ENCODE results near the gene TOR3A. TPM values are rescaled to one million over a fixed set of nuclear protein-coding genes. Genes with fewer than 3 reads are reported as not detected.
A peak's percentile ranks its signal among the peaks of the same experiment; 100 is the strongest.

TOR3A gene
- total and polyA plus RNA-seq, 2 of the 13 experiments (the other 11 are each of a cell fraction or from before 2014, with no cell fraction given), result 14.7 to 28.4 TPM

- no TSS peak for BruUV-seq (replicated peaks)
- intact Hi-C loops (cut with micrococcal nuclease; ENCODE audit: unreplicated experiment), result no loop called here
- peak; percentile 55 for ATAC-seq
Observed at GRCh38 chr1:179038528-179039281, 43.2 kb upstream of the TOR3A start.

More at GRCh38 chr1:179038528-179039281, 43.2 kb upstream of the TOR3A start:
- no peak overlapping the region for H3K4me3 ChIP-seq (replicated peaks in 1 of 3; ENCODE audit: insufficient read depth in 1 of 3, low read depth in 2 of 3, low read length in 3 of 3)
- 62% methylated on average over 1 of the region's 1 CpG for WGBS (ENCODE audit: low lambda C conversion rate)
- DNase-seq (ENCODE audit: low spot score) (no peak), FAIRE-seq (peak; percentile 32)
- H2AFZ ChIP-seq (ENCODE audit: low read length), result no peak overlapping the region
- POLR2A ChIA-PET, result no interaction called here
- H3K4me1 ChIP-seq (ENCODE audit: insufficient read depth, low read length), result peaks cover 48% of the 10 kb centered on the region
- in situ Hi-C loops (cut with HindIII; ENCODE audit: extremely low pct_ligation_motif_present, low pct_unique_long_range_greater_than_20kb), result no loop called here
- H3K79me2 ChIP-seq (ENCODE audit: insufficient read depth, low read length), result peaks cover 53% of the 10 kb centered on the region
- TF ChIP-seq AGO2 (optimal IDR thresholded peaks at IDR 0.05; ENCODE audit: low read depth, low read length) (no peak), HOMEZ (CRISPR knock-in tag; IDR thresholded peaks at IDR 0.05; ENCODE audit: low read depth) (no peak), RBM22 (optimal IDR thresholded peaks at IDR 0.05; ENCODE audit: low read length) (no peak), ZNF543 (CRISPR knock-in tag; IDR thresholded peaks at IDR 0.05) (no peak), ZFP1 (CRISPR knock-in tag; IDR thresholded peaks at IDR 0.05) (no peak), TSC22D2 (CRISPR knock-in tag; IDR thresholded peaks at IDR 0.05; ENCODE audit: borderline replicate concordance) (no peak), NFYB (CRISPR knock-in tag; IDR thresholded peaks at IDR 0.05) (no peak), ZNF879 (CRISPR knock-in tag; IDR thresholded peaks at IDR 0.05) (no peak), MAZ (IDR thresholded peaks at IDR 0.05; ENCODE audit: borderline replicate concordance, low read depth, low read length) (no peak), MAZ (CRISPR knock-in tag; IDR thresholded peaks at IDR 0.05; ENCODE audit: low read depth) (no peak), AHR (CRISPR knock-in tag; IDR thresholded peaks at IDR 0.05) (no peak), RBAK (CRISPR knock-in tag; IDR thresholded peaks at IDR 0.05) (no peak), MIER3 (CRISPR knock-in tag; IDR thresholded peaks at IDR 0.05; ENCODE audit: borderline replicate concordance) (no peak)
- TF ChIP-seq, protein P1, sequence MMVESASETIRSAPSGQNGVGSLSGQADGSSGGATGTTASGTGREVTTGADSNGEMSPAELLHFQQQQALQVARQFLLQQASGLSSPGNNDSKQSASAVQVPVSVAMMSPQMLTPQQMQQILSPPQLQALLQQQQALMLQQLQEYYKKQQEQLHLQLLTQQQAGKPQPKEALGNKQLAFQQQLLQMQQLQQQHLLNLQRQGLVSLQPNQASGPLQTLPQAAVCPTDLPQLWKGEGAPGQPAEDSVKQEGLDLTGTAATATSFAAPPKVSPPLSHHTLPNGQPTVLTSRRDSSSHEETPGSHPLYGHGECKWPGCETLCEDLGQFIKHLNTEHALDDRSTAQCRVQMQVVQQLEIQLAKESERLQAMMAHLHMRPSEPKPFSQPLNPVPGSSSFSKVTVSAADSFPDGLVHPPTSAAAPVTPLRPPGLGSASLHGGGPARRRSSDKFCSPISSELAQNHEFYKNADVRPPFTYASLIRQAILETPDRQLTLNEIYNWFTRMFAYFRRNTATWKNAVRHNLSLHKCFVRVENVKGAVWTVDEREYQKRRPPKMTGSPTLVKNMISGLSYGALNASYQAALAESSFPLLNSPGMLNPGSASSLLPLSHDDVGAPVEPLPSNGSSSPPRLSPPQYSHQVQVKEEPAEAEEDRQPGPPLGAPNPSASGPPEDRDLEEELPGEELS (CRISPR knock-in tag; IDR thresholded peaks at IDR 0.05), result no peak
- CTCF ChIA-PET (ENCODE audit: low intra/inter-chr PET ratio, low total read pairs), result no interaction called here
- H3K27ac ChIP-seq (ENCODE audit: extremely low read length, insufficient read depth, low read length), result peak overlapping the region; percentile 43
- H3K9me3 ChIP-seq (ENCODE audit: low read length), result no peaks in the 10 kb centered on the region
- no peaks in the 10 kb centered on the region for H4K20me1 ChIP-seq (ENCODE audit: insufficient read depth, low read length)
- H3K36me3 ChIP-seq (replicated peaks in 1 of 2; ENCODE audit: control insufficient read depth in 1 of 2, insufficient read depth in 2 of 2, low read length in 2 of 2), result no peaks in the 10 kb centered on the region
- no peaks in the 10 kb centered on the region for H3K27me3 ChIP-seq (ENCODE audit: control insufficient read depth in 1 of 2, insufficient read depth in 2 of 2, low read length in 2 of 2)
- H3K4me2 ChIP-seq (ENCODE audit: low read depth, low read length), result peak overlapping the region; percentile 26; the same call in 1 of the 2 replicates
- H3K9ac ChIP-seq (ENCODE audit: insufficient read depth, low read depth, low read length), result no peak overlapping the region

Data from HepG2 (cell line).